Caki2 (cell line): ENCODE data around the gene CEMIP2. TPM values are rescaled to one million over a fixed set of nuclear protein-coding genes. Genes with fewer than 3 reads are reported as not detected.

Experiments used
- DNase-seq: peaks from one replicate; pipeline ENCODE4 v3.0.0-alpha.2; 2015; ENCODE audit warnings: low read depth
- in situ Hi-C: cut with HindIII; loops from 2 replicates; pipeline ENCODE4 v1.10.0; 2016; ENCODE audit warnings: low sequenced_read_pairs, low pct_unique_long_range_greater_than_20kb, mixed read lengths
- total RNA-seq: library from RNA; depleted of rRNA; stranded (reverse); fragments of >200 nt; shearing (Covaris generic); gene quantifications from 2 replicates; pipeline ENCODE4 v1.2.3, GENCODE V29; 2014; ENCODE audit warnings: low replicate concordance

CEMIP2 gene
- total RNA-seq, 1 experiment from 2014 or later: 43.2 TPM

- in situ Hi-C loops: no loop called here
- DNase-seq: no peak
Observed at GRCh38 chr9:71758277-71758676, 10.0 kb downstream of the CEMIP2 start.

GRCh38 chr9:71756753-71757152, 11.6 kb downstream of the CEMIP2 start:
- DNase-seq: no peak
- in situ Hi-C loops: no loop called here

- in situ Hi-C loops: no loop called here
- no peak for DNase-seq
Observed at GRCh38 chr9:71755869-71756268, 12.4 kb downstream of the CEMIP2 start.

- in situ Hi-C loops: no loop called here
- DNase-seq: no peak
Observed at GRCh38 chr9:71755230-71755629, 13.1 kb downstream of the CEMIP2 start.

- DNase-seq: no peak
- in situ Hi-C loops: no loop called here
Observed at GRCh38 chr9:71754151-71754550, 14.2 kb downstream of the CEMIP2 start.

GRCh38 chr9:71752928-71753327, 15.4 kb downstream of the CEMIP2 start:
- in situ Hi-C loops: no loop called here
- DNase-seq: no peak

GRCh38 chr9:71752352-71752751, 16.0 kb downstream of the CEMIP2 start:
- in situ Hi-C loops: no loop called here
- DNase-seq: no peak

GRCh38 chr9:71748280-71748743, 20.0 kb downstream of the CEMIP2 start:
- in situ Hi-C loops: no loop called here
- DNase-seq: no peak

GRCh38 chr9:71747576-71747975, 20.7 kb downstream of the CEMIP2 start:
- in situ Hi-C loops: no loop called here
- no peak for DNase-seq

GRCh38 chr9:71746758-71747125, 21.6 kb downstream of the CEMIP2 start:
- no peak for DNase-seq
- in situ Hi-C loops: no loop called here

GRCh38 chr9:71746023-71746757, 22.1 kb downstream of the CEMIP2 start:
- in situ Hi-C loops: no loop called here

GRCh38 chr9:71744754-71745521, 23.4 kb downstream of the CEMIP2 start:
- in situ Hi-C loops: no loop called here
- DNase-seq: no peak

More at GRCh38 chr9:71746023-71746757, 22.1 kb downstream of the CEMIP2 start:
- no peak for DNase-seq

- DNase-seq: no peak
- in situ Hi-C loops: no loop called here
Observed at GRCh38 chr9:71743882-71744281, 24.4 kb downstream of the CEMIP2 start.

GRCh38 chr9:71743217-71743705, 25.1 kb downstream of the CEMIP2 start:
- in situ Hi-C loops: no loop called here
- peak; percentile 36 for DNase-seq

GRCh38 chr9:71742703-71743102, 25.6 kb downstream of the CEMIP2 start:
- no peak for DNase-seq
- in situ Hi-C loops: no loop called here

GRCh38 chr9:71741926-71742648, 26.2 kb downstream of the CEMIP2 start:
- DNase-seq: no peak
- in situ Hi-C loops: no loop called here

- in situ Hi-C loops: no loop called here
- no peak for DNase-seq
Observed at GRCh38 chr9:71740199-71740598, 28.1 kb downstream of the CEMIP2 start.

- no peak for DNase-seq
- in situ Hi-C loops: no loop called here
Observed at GRCh38 chr9:71737455-71737854, 30.9 kb downstream of the CEMIP2 start.

- in situ Hi-C loops: no loop called here
- no peak for DNase-seq
Observed at GRCh38 chr9:71736236-71736635, 32.1 kb downstream of the CEMIP2 start.
